Smooth muscle cell (in vitro differentiated cells): Measurements from ENCODE around the gene UBXN11. TPM values are rescaled to one million over a fixed set of nuclear protein-coding genes. Genes with fewer than 3 reads are reported as not detected.

Experiments used
- DNase-seq: peaks from one replicate; lab custom pipeline; 2025; ENCODE audit not compliant: unreplicated experiment; lab: John Stamatoyannopoulos, UW
- H2AFZ ChIP-seq: fragments of 200-600 bp; sonication (generic); 2 replicates; pipeline ENCODE4 v1.6.0; 2016; ENCODE audit warnings: antibody characterized with exemption, low read depth, mild to moderate bottlenecking
- H3F3A ChIP-seq: fragments of 200-600 bp; sonication (generic); 2 replicates; pipeline ENCODE4 v1.6.0; 2017; ENCODE audit warnings: antibody characterized with exemption, low read depth
- H3K27ac ChIP-seq: fragments of 200-600 bp; sonication (generic); 2 replicates; pipeline ENCODE4 v1.5.1; 2016; ENCODE audit warnings: low read depth, mild to moderate bottlenecking
- H3K27me3 ChIP-seq: fragments of 200-600 bp; sonication (generic); 2 replicates; pipeline ENCODE4 v1.6.1; 2016; ENCODE audit warnings: low read depth, mild to moderate bottlenecking
- H3K36me3 ChIP-seq: fragments of 200-600 bp; sonication (generic); 2 replicates; pipeline ENCODE4 v1.5.1; 2016; ENCODE audit warnings: low read depth
- H3K4me1 ChIP-seq: fragments of 200-600 bp; sonication (generic); 2 replicates; pipeline ENCODE4 v1.5.1; 2016; ENCODE audit warnings: low read depth
- H3K4me2 ChIP-seq: fragments of 200-600 bp; sonication (generic); 2 replicates; pipeline ENCODE4 v1.6.0; 2016; ENCODE audit warnings: mild to moderate bottlenecking
- H3K4me3 ChIP-seq: fragments of 200-600 bp; sonication (generic); 2 replicates; pipeline ENCODE4 v1.5.1; 2016; ENCODE audit warnings: mild to moderate bottlenecking
- H3K79me2 ChIP-seq: fragments of 200-600 bp; sonication (generic); 2 replicates; pipeline ENCODE4 v1.6.0; 2016; ENCODE audit warnings: low read depth, mild to moderate bottlenecking
- H3K9ac ChIP-seq: fragments of 200-600 bp; sonication (generic); 2 replicates; pipeline ENCODE4 v1.6.0; 2016; ENCODE audit warnings: low read depth
- H3K9me3 ChIP-seq: fragments of 200-600 bp; sonication (generic); replicated peaks from 2 replicates; pipeline ENCODE4 v1.5.1; 2016; ENCODE audit warnings: low read depth
- H4K20me1 ChIP-seq: fragments of 200-600 bp; sonication (generic); 2 replicates; pipeline ENCODE4 v1.6.0; 2016; ENCODE audit warnings: low read depth
- WGBS: methylation state at CpG from one replicate; pipeline ENCODE4 v1.1.7; 2016; ENCODE audit warnings: low lambda C conversion rate; 5-methylcytosine and 5-hydroxymethylcytosine counted together
- polyA plus RNA-seq: library from polyadenylated mRNA; unstranded; fragments of >200 nt; fragmentation: Nextera tagmentation; extraction: Ambion mirVana; gene quantifications from 2 replicates; pipeline ENCODE4 v1.2.1, GENCODE V29; 2016
- total RNA-seq: library from RNA; depleted of rRNA; stranded (reverse); fragments of >200 nt; gene quantifications from 2 replicates; pipeline ENCODE4 v1.2.3, GENCODE V29; 2014
- TF ChIP-seq, protein P1 (sequence below): fragments of 200-600 bp; sonication (generic); IDR thresholded peaks from 2 replicates; pipeline ENCODE4 v1.5.1; 2017; ENCODE audit warnings: borderline replicate concordance, mild to moderate bottlenecking, antibody characterized with exemption; ENCODE audit not compliant: insufficient read depth, poor library complexity, severe bottlenecking

The UBXN11 gene
- total and polyA plus RNA-seq, 2 experiments from 2014 or later: 3.3 to 17.7 TPM

DNA sequence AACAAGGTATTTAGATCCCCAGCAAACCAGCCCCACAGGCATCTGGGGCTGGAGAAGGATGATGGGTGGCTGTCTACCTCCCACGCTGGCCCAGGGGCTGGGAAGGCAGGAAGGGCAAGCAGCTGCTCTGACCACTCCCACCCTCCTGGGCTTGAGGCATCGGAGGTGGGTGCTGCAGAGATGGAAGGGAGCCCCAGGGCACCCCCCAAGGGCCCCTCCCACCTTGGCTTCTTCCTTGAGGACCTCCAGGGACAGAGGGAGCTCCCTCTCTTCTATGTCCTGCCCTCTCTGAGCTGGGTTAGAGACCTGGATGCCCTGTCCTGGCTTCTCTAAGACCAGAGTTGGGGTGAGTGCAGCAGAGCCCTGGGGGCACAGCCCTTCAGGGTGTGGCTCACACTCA is 14.5 kb upstream of the UBXN11 start:
- Histone ChIP-seq H3F3A (no peaks in the 10 kb centered on the region), H2AFZ (no peak overlapping the region), H3K36me3 (no peaks in the 10 kb centered on the region), H4K20me1 (no peaks in the 10 kb centered on the region), H3K27ac (no peak overlapping the region), H3K79me2 (no peaks in the 10 kb centered on the region), H3K9me3 (no peaks in the 10 kb centered on the region), H3K4me3 (no peak overlapping the region), H3K4me1 (peaks cover 6% of the 10 kb centered on the region), H3K4me2 (no peak overlapping the region), H3K27me3 (no peaks in the 10 kb centered on the region), H3K9ac (no peak overlapping the region)
- DNase-seq: no peak
- TF ChIP-seq, protein P1, sequence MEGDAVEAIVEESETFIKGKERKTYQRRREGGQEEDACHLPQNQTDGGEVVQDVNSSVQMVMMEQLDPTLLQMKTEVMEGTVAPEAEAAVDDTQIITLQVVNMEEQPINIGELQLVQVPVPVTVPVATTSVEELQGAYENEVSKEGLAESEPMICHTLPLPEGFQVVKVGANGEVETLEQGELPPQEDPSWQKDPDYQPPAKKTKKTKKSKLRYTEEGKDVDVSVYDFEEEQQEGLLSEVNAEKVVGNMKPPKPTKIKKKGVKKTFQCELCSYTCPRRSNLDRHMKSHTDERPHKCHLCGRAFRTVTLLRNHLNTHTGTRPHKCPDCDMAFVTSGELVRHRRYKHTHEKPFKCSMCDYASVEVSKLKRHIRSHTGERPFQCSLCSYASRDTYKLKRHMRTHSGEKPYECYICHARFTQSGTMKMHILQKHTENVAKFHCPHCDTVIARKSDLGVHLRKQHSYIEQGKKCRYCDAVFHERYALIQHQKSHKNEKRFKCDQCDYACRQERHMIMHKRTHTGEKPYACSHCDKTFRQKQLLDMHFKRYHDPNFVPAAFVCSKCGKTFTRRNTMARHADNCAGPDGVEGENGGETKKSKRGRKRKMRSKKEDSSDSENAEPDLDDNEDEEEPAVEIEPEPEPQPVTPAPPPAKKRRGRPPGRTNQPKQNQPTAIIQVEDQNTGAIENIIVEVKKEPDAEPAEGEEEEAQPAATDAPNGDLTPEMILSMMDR: no peak
- WGBS: 84% methylated on average over 2 of the region's 2 CpGs

DNA sequence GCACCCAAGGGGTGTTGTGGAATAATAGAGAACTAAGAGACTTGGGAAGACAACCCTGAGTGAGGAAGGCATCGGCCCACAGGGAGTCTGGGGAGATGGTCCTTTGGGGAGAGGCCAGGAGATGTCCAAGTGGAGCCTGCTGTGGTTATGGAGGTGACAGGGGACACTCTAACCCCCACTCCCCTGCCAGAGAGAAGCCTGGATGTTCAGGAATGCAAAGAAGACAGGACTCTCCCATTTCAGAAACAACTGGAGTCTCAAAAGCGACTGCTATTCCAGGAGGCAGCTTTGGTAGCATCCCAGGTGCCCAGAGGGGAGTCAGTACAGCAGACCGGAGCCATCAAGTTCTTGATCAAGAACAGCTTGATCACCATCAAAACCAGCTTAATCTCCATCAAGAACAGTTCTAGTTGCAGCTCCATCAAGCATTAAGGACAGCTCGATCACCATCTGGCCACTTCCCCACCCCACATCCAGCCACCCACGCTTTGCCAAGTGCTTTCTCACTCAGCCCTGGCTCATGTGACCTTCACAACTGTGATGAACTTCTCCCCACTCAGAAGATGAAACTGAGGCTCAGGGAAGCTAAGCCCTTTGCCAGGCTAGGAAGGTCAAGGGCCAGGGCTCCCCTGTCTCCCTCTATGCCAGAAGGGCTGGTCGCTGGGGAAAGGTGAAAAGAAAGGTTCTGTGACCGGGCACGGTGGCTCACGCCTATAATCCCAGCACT is 12.1 kb upstream of the UBXN11 start:
- H3K4me3 ChIP-seq: no peak overlapping the region
- no peaks in the 10 kb centered on the region for H3F3A ChIP-seq
- no peaks in the 10 kb centered on the region for H3K9me3 ChIP-seq
- TF ChIP-seq, protein P1: no peak
- no peaks in the 10 kb centered on the region for H4K20me1 ChIP-seq
- H2AFZ ChIP-seq: no peak overlapping the region
- H3K36me3 ChIP-seq: no peaks in the 10 kb centered on the region
- no peaks in the 10 kb centered on the region for H3K27me3 ChIP-seq
- H3K79me2 ChIP-seq: no peaks in the 10 kb centered on the region
- DNase-seq: no peak
- H3K4me2 ChIP-seq: no peak overlapping the region
- H3K4me1 ChIP-seq: peaks cover 6% of the 10 kb centered on the region
- H3K27ac ChIP-seq: no peak overlapping the region
- 92% methylated on average over 9 of the region's 9 CpGs for WGBS
- no peak overlapping the region for H3K9ac ChIP-seq

DNA sequence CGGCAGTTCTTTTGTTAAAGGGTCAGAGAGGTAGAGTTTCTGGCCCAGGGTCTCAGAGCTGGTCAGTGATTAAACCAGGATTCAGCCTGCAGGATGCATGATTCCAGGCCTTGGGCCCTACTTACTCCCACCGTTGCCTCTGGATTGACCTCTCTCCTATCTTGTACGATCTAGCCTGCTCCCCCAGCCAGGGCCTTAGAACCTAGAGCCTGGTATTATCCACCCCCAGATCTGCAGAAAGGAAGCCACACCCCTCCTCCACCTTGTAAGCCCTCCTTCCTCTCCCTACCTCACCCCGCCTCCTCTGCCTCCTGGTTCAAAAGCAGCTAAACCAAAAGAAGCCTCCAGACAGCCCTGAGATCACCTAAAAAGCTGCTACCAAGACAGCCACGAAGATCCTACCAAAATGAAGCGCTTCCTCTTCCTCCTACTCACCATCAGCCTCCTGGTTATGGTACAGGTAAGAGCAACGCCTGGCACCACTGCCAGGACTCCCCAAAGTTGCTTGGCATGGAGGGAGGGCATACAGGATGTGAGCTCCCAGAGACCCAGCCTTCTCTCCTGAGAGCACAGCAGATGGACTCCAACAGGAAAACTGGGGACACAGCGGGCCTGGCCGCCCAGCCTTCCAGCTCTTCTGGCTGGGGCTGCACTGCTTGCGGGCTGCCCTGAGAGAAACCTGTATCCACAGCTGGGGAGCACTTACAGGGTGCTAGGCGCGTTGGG is 11.3 kb upstream of the UBXN11 start, which contains the start of gene CD52:
CD52 (plus strand) TSS at position 347 of the 726 bp plus-strand sequence; CDS start at position 407, 60 bp downstream.
- Histone ChIP-seq H2AFZ (no peak within 1 kb of the TSS), H3K27me3 (no peaks in the 10 kb centered on the region), H4K20me1 (no peaks in the 10 kb centered on the region), H3F3A (no peaks in the 10 kb centered on the region), H3K9me3 (no peaks in the 10 kb centered on the region), H3K4me1 (peaks cover 6% of the 10 kb centered on the region), H3K4me3 (no peak within 1 kb of the TSS), H3K4me2 (no peak within 1 kb of the TSS), H3K27ac (no peak within 1 kb of the TSS), H3K9ac (no peak within 1 kb of the TSS), H3K36me3 (no peaks in the 10 kb centered on the region), H3K79me2 (no peaks in the 10 kb centered on the region)
- WGBS: 80% methylated on average over 12 of the region's 12 CpGs
- no peak for DNase-seq
- TF ChIP-seq, protein P1: no peak
